HepG2 (cell line): ENCODE measurements around the gene CISD3. TPM values are rescaled to one million over a fixed set of nuclear protein-coding genes. Genes with fewer than 3 reads are reported as not detected.
A peak's percentile ranks its signal among the peaks of the same experiment; 100 is the strongest.

Source experiments
- CBFB ChIP-seq: sonication (generic); formaldehyde crosslinking; IDR thresholded peaks from 2 replicates; pipeline ENCODE4 v1.4.0; 2020; ENCODE audit warnings: missing genetic modification reagents
- DMAP1 ChIP-seq: IDR thresholded peaks from 2 replicates; pipeline ENCODE4 v1.6.1; 2016
- EHMT2 ChIP-seq: fragments of 200-600 bp; sonication (generic); IDR thresholded peaks from 2 replicates; pipeline ENCODE4 v1.7.0; 2017; ENCODE audit warnings: antibody characterized with exemption, low read depth, low read length, borderline replicate concordance
- ERF ChIP-seq: IDR thresholded peaks from 2 replicates; pipeline ENCODE4 v1.6.1; 2018; ENCODE audit warnings: missing biosample characterization, missing genetic modification reagents
- FOSL2 ChIP-seq: sonication (generic); formaldehyde crosslinking; IDR thresholded peaks from 2 replicates; pipeline ENCODE4 v1.4.0; 2020; ENCODE audit warnings: missing genetic modification reagents
- HDAC2 ChIP-seq: sonication (generic); formaldehyde crosslinking; IDR thresholded peaks from 2 replicates; pipeline ENCODE4 v1.4.0; 2020; ENCODE audit warnings: missing genetic modification reagents
- HOXD1 ChIP-seq: sonication (generic); formaldehyde crosslinking; IDR thresholded peaks from 2 replicates; pipeline ENCODE4 v1.5.0; 2020; ENCODE audit warnings: missing genetic modification reagents
- IKZF4 ChIP-seq: sonication (generic); formaldehyde crosslinking; IDR thresholded peaks from 2 replicates; pipeline ENCODE4 v1.5.1; 2020; ENCODE audit warnings: borderline replicate concordance, mild to moderate bottlenecking, low read depth, missing genetic modification reagents; ENCODE audit errors: not compliant biosample characterization
- KAT8 ChIP-seq: IDR thresholded peaks from 2 replicates; pipeline ENCODE4 v1.6.1; 2016; ENCODE audit warnings: missing genetic modification reagents, missing compliant biosample characterization
- MXD4 ChIP-seq: IDR thresholded peaks from 2 replicates; pipeline ENCODE4 v1.6.1; 2016; ENCODE audit warnings: mild to moderate bottlenecking, missing biosample characterization, missing genetic modification reagents
- MYNN ChIP-seq: sonication (generic); formaldehyde crosslinking; IDR thresholded peaks from 2 replicates; pipeline ENCODE4 v1.4.0; 2020; ENCODE audit warnings: mild to moderate bottlenecking, low read depth, missing genetic modification reagents
- NAIF1 ChIP-seq: sonication (generic); formaldehyde crosslinking; IDR thresholded peaks from 2 replicates; pipeline ENCODE4 v1.5.0; 2020; ENCODE audit warnings: mild to moderate bottlenecking, missing genetic modification reagents, borderline replicate concordance
- NR2F1 ChIP-seq, 2 experiments: fragments of 450-650 bp in 1 of 2; formaldehyde crosslinking in 1 of 2; IDR thresholded peaks; 2 replicates each; pipeline versions ENCODE4 v1.5.0 to v1.6.1; 2016 to 2020; ENCODE audit warnings: mild to moderate bottlenecking in 1 of 2, missing compliant biosample characterization in 1 of 2, missing genetic modification reagents in 1 of 2, moderate library complexity in 1 of 2
- POLR2AphosphoS5 ChIP-seq: IDR thresholded peaks from 2 replicates; pipeline ENCODE4 v1.6.1; 2012; ENCODE audit warnings: low read depth, low read length
- SALL1 ChIP-seq: sonication (generic); formaldehyde crosslinking; IDR thresholded peaks from 2 replicates; pipeline ENCODE4 v1.8.0; 2022; ENCODE audit warnings: mild to moderate bottlenecking, missing genetic modification reagents
- SRSF1 ChIP-seq: fragments of 200-400 bp; formaldehyde crosslinking; optimal IDR thresholded peaks from 2 replicates; pipeline ENCODE3; 2017; ENCODE audit warnings: mild to moderate bottlenecking, low read depth, low read length, moderate library complexity
- SSRP1 ChIP-seq: IDR thresholded peaks from 2 replicates; pipeline ENCODE4 v1.6.1; 2016; ENCODE audit warnings: control low read depth
- TBL1XR1 ChIP-seq: fragments of 150-350 bp; IDR thresholded peaks from 2 replicates; pipeline ENCODE4 v1.6.1; 2014; ENCODE audit warnings: borderline replicate concordance, low read length; ENCODE audit not compliant: partially characterized antibody
- ZFP37 ChIP-seq: sonication (generic); formaldehyde crosslinking; IDR thresholded peaks from 2 replicates; pipeline ENCODE4 v1.4.0; 2020; ENCODE audit warnings: missing genetic modification reagents, borderline replicate concordance
- ZNF225 ChIP-seq: sonication (generic); formaldehyde crosslinking; IDR thresholded peaks from 2 replicates; pipeline ENCODE4 v1.4.0; 2020; ENCODE audit warnings: mild to moderate bottlenecking, missing genetic modification reagents
- ZNF263 ChIP-seq: sonication (generic); formaldehyde crosslinking; IDR thresholded peaks from 2 replicates; pipeline ENCODE4 v1.4.0; 2020; ENCODE audit warnings: missing genetic modification reagents
- ZNF556 ChIP-seq: sonication (generic); formaldehyde crosslinking; IDR thresholded peaks from 2 replicates; pipeline ENCODE4 v1.4.0; 2020; ENCODE audit warnings: mild to moderate bottlenecking, missing genetic modification reagents, borderline replicate concordance
- ZNF572 ChIP-seq: sonication (generic); formaldehyde crosslinking; IDR thresholded peaks from 2 replicates; pipeline ENCODE4 v1.5.1; 2020; ENCODE audit warnings: mild to moderate bottlenecking, missing genetic modification reagents
- ZNF577 ChIP-seq: sonication (generic); formaldehyde crosslinking; IDR thresholded peaks from 2 replicates; pipeline ENCODE4 v1.4.0; 2020; ENCODE audit warnings: mild to moderate bottlenecking, low read depth, missing genetic modification reagents, borderline replicate concordance
- ZNF720 ChIP-seq: sonication (generic); formaldehyde crosslinking; IDR thresholded peaks from 2 replicates; pipeline ENCODE4 v1.4.0; 2020; ENCODE audit warnings: missing genetic modification reagents
- ZSCAN9 ChIP-seq: IDR thresholded peaks from 2 replicates; pipeline ENCODE4 v1.6.1; 2016; ENCODE audit warnings: borderline replicate concordance
- polyA plus RNA-seq, 8 experiments: library from polyadenylated mRNA; depleted of rRNA in 3 of 8; stranded (reverse) in 7 of 8; unstranded in 1 of 8; fragments of >200 nt; fragmentation: Illumina TruSeq in 4 of 8; extraction: Trizol in 4 of 8; gene quantifications; 2 replicates each; pipeline versions ENCODE4 v1.2.1 to v1.2.3, GENCODE V29; 2011 to 2016; ENCODE audit warnings: low read depth in 4 of 8, missing spikeins in 1 of 8, mixed read lengths in 1 of 8; ENCODE audit not compliant: insufficient read depth in 1 of 8
- total RNA-seq, 5 experiments: library from RNA; depleted of rRNA; stranded (reverse); fragments of >200 nt; fragmentation: Illumina TruSeq; extraction: Trizol; gene quantifications; 2 replicates each; pipeline ENCODE4 v1.2.3, GENCODE V29; 2016; ENCODE audit warnings: low read depth in 1 of 5
- TF ChIP-seq, protein P1 (sequence below): IDR thresholded peaks from 2 replicates; pipeline ENCODE4 v1.6.1; 2016; ENCODE audit warnings: low read depth, missing genetic modification reagents, missing compliant biosample characterization

The CISD3 gene
- total and polyA plus RNA-seq, 2 of the 13 experiments (the other 11 are each of a cell fraction or from before 2014, with no cell fraction given) = 30.0 to 34.1 TPM

GRCh38 chr17:38730526-38731379 is 612 bp downstream of the CISD3 start (continued):
- TF ChIP-seq, protein P1, sequence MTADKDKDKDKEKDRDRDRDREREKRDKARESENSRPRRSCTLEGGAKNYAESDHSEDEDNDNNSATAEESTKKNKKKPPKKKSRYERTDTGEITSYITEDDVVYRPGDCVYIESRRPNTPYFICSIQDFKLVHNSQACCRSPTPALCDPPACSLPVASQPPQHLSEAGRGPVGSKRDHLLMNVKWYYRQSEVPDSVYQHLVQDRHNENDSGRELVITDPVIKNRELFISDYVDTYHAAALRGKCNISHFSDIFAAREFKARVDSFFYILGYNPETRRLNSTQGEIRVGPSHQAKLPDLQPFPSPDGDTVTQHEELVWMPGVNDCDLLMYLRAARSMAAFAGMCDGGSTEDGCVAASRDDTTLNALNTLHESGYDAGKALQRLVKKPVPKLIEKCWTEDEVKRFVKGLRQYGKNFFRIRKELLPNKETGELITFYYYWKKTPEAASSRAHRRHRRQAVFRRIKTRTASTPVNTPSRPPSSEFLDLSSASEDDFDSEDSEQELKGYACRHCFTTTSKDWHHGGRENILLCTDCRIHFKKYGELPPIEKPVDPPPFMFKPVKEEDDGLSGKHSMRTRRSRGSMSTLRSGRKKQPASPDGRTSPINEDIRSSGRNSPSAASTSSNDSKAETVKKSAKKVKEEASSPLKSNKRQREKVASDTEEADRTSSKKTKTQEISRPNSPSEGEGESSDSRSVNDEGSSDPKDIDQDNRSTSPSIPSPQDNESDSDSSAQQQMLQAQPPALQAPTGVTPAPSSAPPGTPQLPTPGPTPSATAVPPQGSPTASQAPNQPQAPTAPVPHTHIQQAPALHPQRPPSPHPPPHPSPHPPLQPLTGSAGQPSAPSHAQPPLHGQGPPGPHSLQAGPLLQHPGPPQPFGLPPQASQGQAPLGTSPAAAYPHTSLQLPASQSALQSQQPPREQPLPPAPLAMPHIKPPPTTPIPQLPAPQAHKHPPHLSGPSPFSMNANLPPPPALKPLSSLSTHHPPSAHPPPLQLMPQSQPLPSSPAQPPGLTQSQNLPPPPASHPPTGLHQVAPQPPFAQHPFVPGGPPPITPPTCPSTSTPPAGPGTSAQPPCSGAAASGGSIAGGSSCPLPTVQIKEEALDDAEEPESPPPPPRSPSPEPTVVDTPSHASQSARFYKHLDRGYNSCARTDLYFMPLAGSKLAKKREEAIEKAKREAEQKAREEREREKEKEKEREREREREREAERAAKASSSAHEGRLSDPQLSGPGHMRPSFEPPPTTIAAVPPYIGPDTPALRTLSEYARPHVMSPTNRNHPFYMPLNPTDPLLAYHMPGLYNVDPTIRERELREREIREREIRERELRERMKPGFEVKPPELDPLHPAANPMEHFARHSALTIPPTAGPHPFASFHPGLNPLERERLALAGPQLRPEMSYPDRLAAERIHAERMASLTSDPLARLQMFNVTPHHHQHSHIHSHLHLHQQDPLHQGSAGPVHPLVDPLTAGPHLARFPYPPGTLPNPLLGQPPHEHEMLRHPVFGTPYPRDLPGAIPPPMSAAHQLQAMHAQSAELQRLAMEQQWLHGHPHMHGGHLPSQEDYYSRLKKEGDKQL (CRISPR knock-in tag) = 0 out of 2 replicates have a peak, but pooled peaks have one; percentile 33
- TF ChIP-seq SALL1 (CRISPR knock-in tag) = peak; percentile 63
- 0 out of 2 replicates have a peak, but pooled peaks have one; percentile 68 for TF ChIP-seq HOXD1
- no peak for TF ChIP-seq TBL1XR1
- TF ChIP-seq ZSCAN9 = peak; percentile 93
- no peak for TF ChIP-seq ZNF577
- TF ChIP-seq CBFB (CRISPR knock-in tag) = peak; percentile 33; the same call in 1 of the 2 replicates
- peak; percentile 77; the same call in 1 of the 2 replicates for TF ChIP-seq ZNF556
- peak; percentile 81 for TF ChIP-seq SSRP1 (CRISPR knock-in tag)
- 0 out of 4 replicates have a peak, but pooled peaks of 1 of the 2 experiments have one; percentile 41 for TF ChIP-seq NR2F1 (CRISPR knock-in tag; IDR thresholded peaks at IDR 0.05)
- TF ChIP-seq MYNN = no peak
- peak; percentile 84 for TF ChIP-seq HDAC2 (CRISPR knock-in tag)
- TF ChIP-seq ERF = peak; percentile 35; the same call in 1 of the 2 replicates
- TF ChIP-seq FOSL2 (CRISPR knock-in tag) = no peak
- TF ChIP-seq IKZF4 = peak; percentile 69
- no peak for TF ChIP-seq EHMT2
- peak; percentile 96 for TF ChIP-seq ZNF572 (CRISPR knock-in tag)
- TF ChIP-seq SRSF1 = peak; percentile 93
- TF ChIP-seq POLR2AphosphoS5 = peak; percentile 75
- TF ChIP-seq KAT8 = peak; percentile 58; the same call in 1 of the 2 replicates
- TF ChIP-seq DMAP1 (CRISPR knock-in tag) = peak; percentile 87
- TF ChIP-seq NAIF1 = 0 out of 2 replicates have a peak, but pooled peaks have one; percentile 35
- peak; percentile 47; the same call in 1 of the 2 replicates for TF ChIP-seq MXD4
- no peak for TF ChIP-seq ZFP37 (CRISPR knock-in tag)
- TF ChIP-seq ZNF720 (CRISPR knock-in tag) = no peak
- no peak; the same call in 1 of the 2 replicates for TF ChIP-seq ZNF263 (CRISPR knock-in tag)
- TF ChIP-seq ZNF225 = peak; percentile 33; the same call in 1 of the 2 replicates
